Epithelial cell of prostate (primary cell): ENCODE data around the gene ZBTB47.

Source experiments
- DNase-seq: peaks from one replicate; pipeline ENCODE4 v3.0.0-alpha.2; 2011; ENCODE audit warnings: low read depth, low spot score
- H3K27ac ChIP-seq: fragments of 450-650 bp; 2 replicates; pipeline ENCODE4 v1.5.1; 2017; ENCODE audit warnings: mild to moderate bottlenecking

The ZBTB47 gene

GRCh38 chr3:42696356-42697288 lies 43.1 kb downstream of the ZBTB47 start:
- no peak for DNase-seq
- H3K27ac ChIP-seq: no peak overlapping the region

- H3K27ac ChIP-seq: no peak overlapping the region
- DNase-seq: no peak
Observed at GRCh38 chr3:42697289-42698051, 44.0 kb downstream of the ZBTB47 start.

- H3K27ac ChIP-seq: no peak overlapping the region
- DNase-seq: no peak
Observed at GRCh38 chr3:42698216-42698910, 44.9 kb downstream of the ZBTB47 start.

- no peak for DNase-seq
- no peak overlapping the region for H3K27ac ChIP-seq
Observed at GRCh38 chr3:42698911-42699230, 45.4 kb downstream of the ZBTB47 start.

GRCh38 chr3:42699511-42699971 lies 46.0 kb downstream of the ZBTB47 start:
- H3K27ac ChIP-seq: no peak overlapping the region
- DNase-seq: no peak

- H3K27ac ChIP-seq: no peak overlapping the region
- no peak for DNase-seq
Observed at GRCh38 chr3:42700366-42701288, 47.1 kb downstream of the ZBTB47 start.

- H3K27ac ChIP-seq: no peak overlapping the region
- DNase-seq: no peak
Observed at GRCh38 chr3:42701371-42702065, 48.0 kb downstream of the ZBTB47 start.

- no peak for DNase-seq
- H3K27ac ChIP-seq: no peak within 1 kb of the TSS
Observed at GRCh38 chr3:42702066-42702951, 48.8 kb downstream of the ZBTB47 start, which contains the start of gene HHATL. HHATL (minus strand) TSS chr3:42702798; CDS start chr3:42700826, 1,972 bp downstream.

- no peak for DNase-seq
- no peak overlapping the region for H3K27ac ChIP-seq
Observed at GRCh38 chr3:42702982-42703694, 49.6 kb downstream of the ZBTB47 start.

GRCh38 chr3:42703695-42704025 lies 50.2 kb downstream of the ZBTB47 start:
- H3K27ac ChIP-seq: no peak overlapping the region
- no peak for DNase-seq

- no peak for DNase-seq
- H3K27ac ChIP-seq: no peak overlapping the region
Observed at GRCh38 chr3:42704136-42704841, 50.8 kb downstream of the ZBTB47 start.

- DNase-seq: no peak
Observed at GRCh38 chr3:42705058-42705767, 51.7 kb downstream of the ZBTB47 start.

GRCh38 chr3:42705962-42706585 lies 52.6 kb downstream of the ZBTB47 start:
- no peak for DNase-seq
- H3K27ac ChIP-seq: no peak overlapping the region

More at GRCh38 chr3:42705058-42705767, 51.7 kb downstream of the ZBTB47 start:
- no peak overlapping the region for H3K27ac ChIP-seq

- no peak for DNase-seq
- no peak overlapping the region for H3K27ac ChIP-seq
Observed at GRCh38 chr3:42706721-42707619, 53.5 kb downstream of the ZBTB47 start.
